LNCaP clone FGC (cell line): Measurements from ENCODE around the gene NUPR1.
A peak's percentile ranks its signal among the peaks of the same experiment; 100 is the strongest.

Source experiments
- DNase-seq: peaks from one replicate; pipeline ENCODE4 v3.0.0-alpha.2; 2011; ENCODE audit warnings: low read depth
- H3K4me3 ChIP-seq: 2 replicates; pipeline ENCODE4 v1.5.1; 2011; ENCODE audit warnings: mild to moderate bottlenecking, low read depth, low read length, control low read depth
- TF ChIP-seq, protein P1 (sequence below): IDR thresholded peaks from 2 replicates; pipeline ENCODE4 v1.5.1; 2012; ENCODE audit warnings: mild to moderate bottlenecking; ENCODE audit not compliant: control insufficient read depth, insufficient read depth; ENCODE audit errors: extremely low read depth

The NUPR1 gene

DNA sequence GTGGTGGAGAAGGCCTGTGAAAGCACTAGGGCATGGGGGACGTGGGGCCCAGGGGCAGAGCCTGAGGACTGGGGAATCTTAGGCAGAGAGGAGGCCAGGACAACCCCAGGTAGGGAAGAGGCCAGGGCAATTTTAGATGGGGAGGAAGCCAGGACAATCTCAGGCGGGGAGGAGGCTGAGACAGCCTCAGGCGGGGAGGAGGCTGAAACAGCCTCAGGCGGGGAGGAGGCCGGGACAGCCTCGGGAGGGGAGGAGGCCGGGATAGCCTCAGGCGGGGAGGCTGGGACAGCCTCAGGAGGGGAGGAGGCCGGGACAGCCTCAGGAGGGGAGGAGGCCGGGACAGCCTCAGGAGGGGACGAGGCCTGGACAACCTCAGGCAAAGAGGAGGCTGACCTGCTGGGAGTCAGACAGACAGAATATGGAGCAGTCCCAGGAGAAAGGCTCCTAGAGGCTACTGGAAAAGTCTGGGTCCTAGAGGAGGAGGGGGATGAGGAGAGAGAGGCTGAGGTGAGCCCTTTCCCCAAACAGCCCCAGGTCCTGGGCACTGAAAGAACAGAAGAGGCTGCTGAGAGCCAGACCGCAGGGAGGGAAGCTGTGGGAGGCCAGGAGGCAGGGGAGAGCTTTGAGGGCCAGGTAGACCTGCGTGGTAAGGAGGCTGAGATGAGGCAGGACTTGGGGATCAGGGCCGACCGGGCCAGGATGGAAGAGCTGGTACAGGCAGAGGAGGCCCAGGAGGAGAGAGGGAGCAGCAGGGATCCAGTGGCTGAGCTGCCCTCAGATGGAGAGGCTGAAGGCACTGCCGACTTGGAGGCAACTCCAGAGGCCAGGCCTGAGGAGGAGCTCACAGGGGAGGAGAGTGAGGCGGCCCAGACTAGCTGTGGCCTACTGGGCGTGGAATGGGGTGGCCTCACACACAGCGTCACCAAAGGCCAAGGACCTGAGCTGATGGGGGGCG lies 42.7 kb downstream of the NUPR1 start:
- H3K4me3 ChIP-seq, result no peak overlapping the region
- TF ChIP-seq, protein P1, sequence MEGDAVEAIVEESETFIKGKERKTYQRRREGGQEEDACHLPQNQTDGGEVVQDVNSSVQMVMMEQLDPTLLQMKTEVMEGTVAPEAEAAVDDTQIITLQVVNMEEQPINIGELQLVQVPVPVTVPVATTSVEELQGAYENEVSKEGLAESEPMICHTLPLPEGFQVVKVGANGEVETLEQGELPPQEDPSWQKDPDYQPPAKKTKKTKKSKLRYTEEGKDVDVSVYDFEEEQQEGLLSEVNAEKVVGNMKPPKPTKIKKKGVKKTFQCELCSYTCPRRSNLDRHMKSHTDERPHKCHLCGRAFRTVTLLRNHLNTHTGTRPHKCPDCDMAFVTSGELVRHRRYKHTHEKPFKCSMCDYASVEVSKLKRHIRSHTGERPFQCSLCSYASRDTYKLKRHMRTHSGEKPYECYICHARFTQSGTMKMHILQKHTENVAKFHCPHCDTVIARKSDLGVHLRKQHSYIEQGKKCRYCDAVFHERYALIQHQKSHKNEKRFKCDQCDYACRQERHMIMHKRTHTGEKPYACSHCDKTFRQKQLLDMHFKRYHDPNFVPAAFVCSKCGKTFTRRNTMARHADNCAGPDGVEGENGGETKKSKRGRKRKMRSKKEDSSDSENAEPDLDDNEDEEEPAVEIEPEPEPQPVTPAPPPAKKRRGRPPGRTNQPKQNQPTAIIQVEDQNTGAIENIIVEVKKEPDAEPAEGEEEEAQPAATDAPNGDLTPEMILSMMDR, result no peak
- no peak for DNase-seq

DNA sequence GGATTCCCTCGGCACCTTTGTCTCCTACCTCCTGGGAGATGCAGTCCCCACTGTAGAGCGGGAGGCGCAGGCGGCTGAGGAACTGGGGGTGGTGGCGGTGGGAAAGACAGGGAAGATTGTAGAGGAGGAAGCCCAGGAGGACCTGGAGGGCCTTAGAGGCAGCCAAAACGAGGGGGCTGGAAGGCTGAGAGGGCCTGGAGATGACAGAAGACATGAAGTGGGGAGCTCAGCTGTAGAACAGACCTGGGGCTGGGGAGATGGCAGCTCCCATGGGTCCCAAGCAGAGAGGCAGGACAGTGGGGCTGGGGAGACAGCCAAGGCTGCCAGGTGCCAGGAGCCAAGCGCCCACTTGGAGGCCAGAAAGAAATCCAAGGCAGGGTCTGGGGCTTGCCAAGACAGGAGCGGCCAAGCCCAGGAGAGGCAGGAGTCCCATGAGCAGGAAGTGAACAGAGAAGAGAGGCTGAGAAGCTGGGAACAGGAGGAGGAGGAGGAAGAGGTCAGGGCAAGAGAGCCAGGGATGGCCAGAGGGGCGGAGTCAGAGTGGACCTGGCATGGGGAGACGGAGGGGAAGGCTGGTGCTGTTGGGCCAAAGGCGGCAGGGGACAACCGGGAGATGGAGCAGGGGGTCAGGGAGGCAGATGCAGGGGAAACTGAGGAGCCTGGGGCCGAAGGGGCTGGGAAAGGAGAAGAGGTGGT lies 43.5 kb downstream of the NUPR1 start:
- no peak overlapping the region for H3K4me3 ChIP-seq
- no peak for DNase-seq
- TF ChIP-seq, protein P1, result no peak

DNA sequence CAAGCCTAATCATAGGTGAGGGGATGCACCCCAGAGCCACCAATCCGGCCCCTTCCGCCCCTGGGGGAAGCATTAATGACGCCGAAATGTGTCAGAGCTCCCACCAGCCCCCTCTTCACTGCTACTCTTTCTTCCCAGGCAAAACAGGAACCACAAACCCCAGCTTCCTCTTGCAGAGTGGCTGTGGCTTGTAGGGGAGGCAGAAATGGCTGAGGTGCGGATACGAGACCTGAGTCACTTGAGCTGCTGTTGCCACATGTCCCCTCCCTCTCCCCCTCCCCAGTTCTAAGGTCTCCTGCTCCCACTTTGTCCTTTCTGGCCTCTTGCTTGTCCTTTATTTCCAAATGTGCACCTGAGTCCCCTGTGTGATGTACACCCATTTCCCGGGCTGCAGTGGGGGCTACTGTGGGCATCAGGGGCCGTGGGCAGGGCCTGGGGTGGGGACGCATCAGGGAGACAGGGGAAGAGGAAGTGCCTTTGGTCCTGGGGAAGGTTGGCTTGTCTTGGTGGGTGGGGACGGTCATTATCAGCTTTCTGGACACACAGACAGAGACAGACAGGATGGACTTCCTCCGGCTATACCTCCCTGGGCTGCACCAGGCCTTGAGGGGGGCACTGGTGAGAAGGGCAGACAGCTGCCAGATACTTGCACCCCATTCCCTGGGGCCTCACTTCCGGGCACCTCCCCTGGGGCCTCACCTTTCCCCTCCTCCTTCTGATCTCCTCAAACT lies 44.5 kb downstream of the NUPR1 start, which contains the start of gene APOBR:
TSS of gene APOBR (plus strand) at position 523 of the 731 bp plus-strand sequence. CDS start at position 562, 39 bp downstream.
- no peak for DNase-seq
- H3K4me3 ChIP-seq, result no peak within 1 kb of the TSS
- TF ChIP-seq, protein P1, result no peak

DNA sequence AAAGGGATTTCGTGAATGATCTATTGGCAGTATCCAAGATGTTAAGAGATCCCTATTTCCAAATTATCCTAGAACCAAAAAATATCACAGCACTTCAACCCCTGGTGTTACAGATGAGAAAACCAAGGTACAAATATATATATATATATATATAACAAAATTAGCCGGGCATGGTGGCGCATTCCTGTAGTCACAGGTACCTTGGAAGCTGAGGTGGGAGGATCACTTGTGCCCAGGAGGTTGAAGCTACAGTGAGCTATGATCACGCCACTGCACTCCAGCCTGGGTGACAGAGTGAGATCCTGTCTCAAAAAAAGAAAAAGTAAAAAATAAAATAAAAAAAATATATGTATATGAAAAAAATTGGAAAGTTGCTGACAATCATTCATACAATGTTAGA lies 46.3 kb downstream of the NUPR1 start:
- H3K4me3 ChIP-seq, result peak overlapping the region; percentile 100
- TF ChIP-seq, protein P1, result no peak
- no peak for DNase-seq

DNA sequence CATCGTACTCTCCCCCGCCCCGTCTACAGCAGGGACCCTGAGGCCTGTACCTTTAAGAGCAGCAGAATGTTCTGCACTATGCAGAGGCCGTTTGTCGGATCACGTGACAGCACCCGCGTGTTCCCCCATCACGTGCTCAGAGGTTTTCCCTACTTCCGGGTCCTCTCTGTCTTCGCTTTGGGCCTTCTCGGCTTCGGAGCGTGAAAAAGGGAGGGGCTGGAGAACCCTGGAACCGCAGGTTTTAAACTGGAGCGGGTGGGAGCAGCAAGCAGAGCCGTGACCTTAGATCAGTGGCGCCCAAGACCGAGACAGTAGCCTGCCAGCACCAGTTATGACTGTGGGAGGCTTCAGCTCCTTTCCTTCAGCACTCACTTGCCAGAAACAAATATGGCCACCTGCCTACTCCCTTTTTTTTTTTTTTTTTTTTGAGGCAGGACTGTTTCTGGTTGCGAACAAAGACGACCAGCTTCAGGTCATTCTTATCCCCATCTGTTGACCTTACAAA lies 46.8 kb downstream of the NUPR1 start, which contains the start of gene CLN3:
TSS of gene CLN3 (minus strand) at position 105 of the 505 bp plus-strand sequence. CDS start 315 bp downstream, outside the sequence.
- peak; percentile 92 for DNase-seq
- H3K4me3 ChIP-seq, result peak within 1 kb of the TSS; percentile 100
- TF ChIP-seq, protein P1, result no peak

DNA sequence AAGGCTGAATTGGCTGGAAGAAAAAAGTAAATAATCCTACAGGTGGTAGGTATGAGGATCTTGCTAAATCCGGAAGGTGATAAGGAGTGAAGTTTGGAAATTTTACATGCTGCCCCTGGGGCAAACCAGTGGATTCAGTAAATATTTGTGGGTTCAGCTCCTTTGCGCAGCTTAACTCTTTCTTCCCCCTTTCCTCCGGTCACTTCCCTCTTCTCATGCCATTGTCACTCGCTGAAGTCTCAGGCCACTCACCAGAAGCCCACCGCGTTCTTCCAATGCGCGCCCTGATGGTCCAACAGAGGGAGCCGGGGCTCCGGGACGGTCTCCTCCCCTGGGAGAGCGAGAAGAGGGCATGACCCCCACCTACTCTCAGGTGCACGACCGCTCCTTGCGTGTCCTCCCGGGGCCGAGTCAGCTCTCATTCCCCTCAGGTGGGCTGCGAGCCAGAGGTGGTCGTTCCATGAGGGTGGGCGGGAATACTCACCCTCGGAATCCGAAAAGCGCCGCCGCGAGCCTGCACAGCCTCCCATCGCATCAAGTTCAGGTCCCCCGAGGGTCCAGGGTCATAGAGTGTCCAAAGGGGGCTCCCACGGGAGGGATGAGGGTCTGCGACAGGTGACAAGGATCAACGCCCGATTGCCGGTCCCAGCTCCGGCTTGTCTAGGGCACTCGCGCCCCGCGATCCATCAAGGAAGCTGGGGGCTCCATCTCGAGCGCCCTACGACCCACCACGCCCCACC lies 47.4 kb downstream of the NUPR1 start:
- H3K4me3 ChIP-seq, result peak overlapping the region; percentile 100
- no peak for DNase-seq
- TF ChIP-seq, protein P1, result peak; percentile 38; the same call in 1 of the 2 replicates
